ENCODE results near the gene STK40.

GRCh38 chr1:36380782-36381181, 4.9 kb downstream of the STK40 start:
- no peak for TF ChIP-seq CTCF (conservative IDR thresholded peaks at IDR 0.05; ENCODE audit: low read depth, low read length)
- no peak for TF ChIP-seq EZH2 (IDR thresholded peaks at IDR 0.05; ENCODE audit: low read length, unreplicated experiment)
- no peak for TF ChIP-seq EZH2phosphoT487 (IDR thresholded peaks at IDR 0.05; ENCODE audit: borderline replicate concordance, low read length)

Measured in PC-3 (cell line).